GM13976 (cell line): ENCODE results near the gene CHRND.
A peak's percentile ranks its signal among the peaks of the same experiment; 100 is the strongest.

ENCODE experiments used
- DNase-seq: peaks from one replicate; pipeline ENCODE4 v3.0.0; 2012; ENCODE audit warnings: low spot score
- CTCF ChIP-seq: IDR thresholded peaks from 2 replicates; pipeline ENCODE4 v1.5.1; 2012; ENCODE audit warnings: borderline replicate concordance, mild to moderate bottlenecking; ENCODE audit not compliant: insufficient read depth; ENCODE audit errors: extremely low read depth, missing control alignments, control extremely low read depth
- in situ Hi-C: fragments of 300-500 bp; cut with MboI; formaldehyde crosslinking; loops from one replicate; pipeline ENCODE4 v1.12.0; 2022; ENCODE audit warnings: low sequenced_read_pairs, mixed read lengths, inconsistent platforms; ENCODE audit not compliant: unreplicated experiment

The CHRND gene

DNA sequence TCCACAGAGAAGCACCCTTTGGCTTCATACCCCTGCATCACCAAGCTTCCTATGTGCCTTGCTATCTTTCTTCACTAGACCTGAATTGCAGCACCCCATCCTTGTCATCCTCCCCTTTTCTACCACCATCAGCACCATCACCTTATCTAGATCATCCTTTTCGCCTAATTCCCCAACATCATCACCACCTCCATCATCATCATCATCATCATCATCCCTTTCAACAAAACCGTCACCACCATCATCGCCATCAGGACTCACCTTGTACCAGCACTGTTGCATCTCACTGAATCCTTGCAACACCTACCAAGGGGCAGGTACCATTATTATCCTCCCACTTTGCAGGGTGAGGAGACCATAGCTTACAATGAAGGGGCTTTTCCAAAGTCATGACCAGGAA lies 27.5 kb upstream of the CHRND start:
- TF ChIP-seq CTCF, result no peak
- no peak for DNase-seq
- in situ Hi-C loops, result no loop called here

GRCh38 chr2:232501331-232501771 lies 24.6 kb upstream of the CHRND start:
- in situ Hi-C loops, result no loop called here

GRCh38 chr2:232501794-232502390 lies 24.1 kb upstream of the CHRND start:
- no peak for TF ChIP-seq CTCF
- no peak for DNase-seq
- in situ Hi-C loops, result no loop called here

More at GRCh38 chr2:232501331-232501771, 24.6 kb upstream of the CHRND start:
- no peak for TF ChIP-seq CTCF
- DNase-seq, result no peak

DNA sequence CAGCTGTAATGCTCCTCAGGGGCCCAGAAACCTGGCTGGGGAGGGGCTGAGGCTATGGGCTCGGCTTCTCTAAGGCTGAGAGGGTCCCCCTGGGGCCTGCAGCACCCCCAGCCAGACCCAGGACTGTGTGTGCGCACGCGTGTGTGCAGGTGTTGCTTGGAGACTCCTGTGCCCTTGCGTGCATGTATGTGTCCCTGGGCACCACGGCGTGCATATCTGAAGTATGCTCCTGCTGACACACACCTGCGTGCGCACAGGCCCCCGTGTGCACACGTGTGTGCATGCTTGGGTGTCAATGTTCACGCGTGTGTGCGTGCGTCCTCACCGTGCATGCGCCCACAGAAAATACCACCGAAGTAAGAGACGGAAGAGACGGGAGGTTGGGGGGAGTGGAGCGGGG lies 23.4 kb upstream of the CHRND start:
- no peak for DNase-seq
- in situ Hi-C loops, result no loop called here
- no peak for TF ChIP-seq CTCF

DNA sequence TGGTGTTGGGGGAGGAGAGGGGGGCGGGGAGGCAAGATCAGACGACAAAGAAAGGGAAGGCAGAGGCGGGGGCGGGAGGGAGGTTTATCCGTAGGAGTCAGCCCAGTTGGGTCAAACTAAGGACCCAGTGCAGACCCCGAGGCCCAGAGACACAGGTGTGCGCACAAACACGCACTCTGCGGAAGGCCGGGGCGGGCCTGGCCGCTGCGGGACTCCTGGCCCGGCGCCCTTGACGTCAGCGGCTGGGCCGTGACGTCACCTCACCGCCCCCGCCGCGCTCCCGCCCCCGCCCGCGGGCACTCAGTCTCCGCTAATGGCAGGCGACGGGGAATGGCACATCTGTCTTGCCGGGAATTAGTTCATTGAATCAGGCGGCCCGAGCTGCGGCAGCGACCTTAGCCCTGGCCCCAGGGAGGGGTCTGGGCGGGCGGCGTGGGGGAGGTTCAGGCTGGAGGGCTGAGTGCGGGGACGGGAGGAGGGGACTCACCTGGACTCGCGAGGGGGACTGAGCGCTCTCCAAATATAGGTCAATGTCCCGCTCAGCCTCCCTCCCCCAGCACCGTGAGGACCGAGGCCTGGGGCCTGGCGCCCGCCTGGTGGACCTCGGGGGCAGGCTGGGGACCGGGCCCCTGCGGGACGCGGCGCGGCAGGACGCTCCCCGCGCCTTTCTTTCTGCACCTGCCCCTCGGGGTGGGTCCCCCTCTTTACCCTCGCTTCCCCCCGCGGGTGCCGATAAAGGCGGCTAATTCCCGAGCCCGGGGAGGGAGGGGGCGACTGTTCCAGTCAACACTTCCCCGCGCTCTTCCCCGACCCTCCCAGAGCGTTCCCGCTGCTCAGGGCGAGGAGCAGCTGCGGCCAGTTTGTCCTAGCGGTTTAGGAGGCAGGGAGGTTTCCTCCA lies 22.8 kb upstream of the CHRND start:
- DNase-seq, result peak; percentile 62
- no peak for TF ChIP-seq CTCF
- in situ Hi-C loops, result no loop called here

GRCh38 chr2:232503809-232504323 lies 22.1 kb upstream of the CHRND start:
- no peak for TF ChIP-seq CTCF
- in situ Hi-C loops, result no loop called here
- no peak for DNase-seq
